GM21619 (cell line): ENCODE measurements around the gene PLPPR1.
"Not testable (repeated sequence)": the region's sequence is repeated elsewhere in the genome, so short reads cannot be mapped to it uniquely, and the experiment has no call there.

Experiments used
- ATAC-seq: cut with Tn5 transposase; IDR thresholded peaks from one replicate; pipeline ENCODE4 v1.9.1; 2021; ENCODE audit not compliant: unreplicated experiment

The PLPPR1 gene

DNA sequence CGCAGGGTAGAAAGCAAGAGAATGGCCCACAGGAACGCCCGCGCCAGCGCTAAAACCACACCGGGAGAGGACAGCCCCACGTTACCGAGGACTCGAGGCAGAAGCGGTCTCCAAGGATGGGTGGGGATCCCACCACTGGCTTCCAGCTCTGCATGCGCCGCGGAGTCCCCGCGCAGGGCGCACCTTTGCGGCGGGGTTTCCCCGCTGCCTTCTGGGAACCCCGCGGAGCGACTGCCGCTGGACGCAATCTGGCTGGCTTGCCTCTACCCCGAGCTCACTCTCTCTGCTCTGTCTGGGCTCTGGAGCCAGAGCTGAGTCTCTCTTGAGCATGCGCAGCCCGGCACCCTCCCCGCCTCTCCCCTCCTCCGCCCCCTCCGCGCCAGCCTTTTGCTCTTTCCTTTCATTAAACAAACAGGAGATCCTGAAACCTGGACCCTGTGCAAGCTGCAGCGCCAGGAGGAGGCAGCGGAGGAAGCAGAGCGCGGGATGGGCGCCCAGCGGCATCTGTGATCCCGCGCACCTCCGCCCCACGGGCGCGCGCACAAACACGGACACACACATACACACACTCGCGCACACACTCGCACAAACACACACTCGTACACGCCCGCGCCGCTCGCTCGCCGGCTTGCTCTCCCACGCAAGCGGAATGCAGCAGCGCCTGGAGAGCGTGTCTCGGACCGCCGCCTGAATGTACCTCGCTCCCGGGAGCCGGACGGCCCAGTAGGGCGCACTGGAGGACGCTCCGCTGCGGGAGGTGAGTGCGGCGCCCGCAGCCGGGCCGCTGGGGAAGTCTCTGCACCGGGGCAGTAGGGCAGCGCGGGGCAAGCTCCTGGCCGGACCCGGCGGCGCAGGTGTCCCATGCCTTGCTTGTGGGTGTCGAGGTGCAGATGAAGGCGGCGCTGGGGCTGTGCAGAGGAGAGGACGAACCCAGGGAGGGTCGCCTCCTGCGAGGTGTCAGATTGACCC, at the start of gene PLPPR1:
TSS of gene PLPPR1 (plus strand) at position 382 of the 969 bp plus-strand sequence.
- ATAC-seq = no peak

DNA sequence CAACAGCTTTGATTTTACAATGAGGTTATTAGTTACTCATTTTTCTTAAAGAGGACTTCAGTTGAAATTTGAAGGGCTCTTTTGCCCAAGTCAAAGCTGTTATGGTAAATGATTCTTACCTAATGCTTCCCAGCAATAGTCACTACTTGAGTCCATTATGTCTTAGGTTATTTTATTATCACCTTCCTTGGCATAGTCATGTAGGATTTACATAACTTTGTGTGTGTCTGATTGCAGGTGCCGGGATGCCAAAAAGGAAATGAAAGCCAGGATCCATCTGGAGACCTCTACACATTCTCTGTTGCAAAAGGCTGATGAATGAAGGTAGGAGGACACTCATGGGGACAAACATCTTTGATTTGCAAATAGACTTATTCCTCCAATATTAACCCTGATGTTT, 38.8 kb upstream of the PLPPR1 start:
- ATAC-seq = no peak

DNA sequence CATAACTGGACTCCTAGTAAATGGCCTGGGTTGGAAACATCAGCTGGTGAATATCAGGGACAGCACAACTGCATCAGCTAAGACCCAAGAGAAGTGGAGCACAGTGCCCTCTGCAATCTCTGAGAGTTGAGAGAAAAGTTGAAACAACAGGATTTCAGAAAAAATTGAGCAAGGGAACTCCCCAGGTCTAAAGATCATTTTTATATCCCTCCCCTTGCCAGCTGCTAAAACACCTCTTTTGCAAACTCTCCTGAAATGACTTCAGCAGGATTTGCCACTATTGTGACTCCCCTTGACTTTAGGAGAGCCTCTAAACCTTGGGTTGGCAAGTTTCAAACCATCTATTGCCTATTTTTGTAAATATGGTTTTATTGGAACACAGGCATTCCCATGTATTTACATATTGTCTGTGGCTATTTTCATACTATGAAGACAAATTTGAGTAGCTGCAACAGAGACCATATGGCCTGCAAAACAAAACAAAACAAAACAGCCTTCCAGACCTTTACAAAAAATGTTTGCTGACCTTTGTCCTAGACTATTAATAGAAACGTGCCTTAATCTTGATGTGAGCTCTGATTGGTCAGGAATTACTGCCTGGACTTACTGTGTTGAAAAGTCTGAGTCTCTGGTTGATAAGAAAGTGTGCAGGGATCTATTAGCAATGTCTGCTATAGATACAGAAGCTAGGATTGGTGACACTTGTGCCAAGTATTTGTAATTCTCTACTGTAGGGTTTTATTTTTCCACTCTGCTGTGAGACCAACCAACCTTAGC, 37.7 kb upstream of the PLPPR1 start:
- ATAC-seq = no peak

DNA sequence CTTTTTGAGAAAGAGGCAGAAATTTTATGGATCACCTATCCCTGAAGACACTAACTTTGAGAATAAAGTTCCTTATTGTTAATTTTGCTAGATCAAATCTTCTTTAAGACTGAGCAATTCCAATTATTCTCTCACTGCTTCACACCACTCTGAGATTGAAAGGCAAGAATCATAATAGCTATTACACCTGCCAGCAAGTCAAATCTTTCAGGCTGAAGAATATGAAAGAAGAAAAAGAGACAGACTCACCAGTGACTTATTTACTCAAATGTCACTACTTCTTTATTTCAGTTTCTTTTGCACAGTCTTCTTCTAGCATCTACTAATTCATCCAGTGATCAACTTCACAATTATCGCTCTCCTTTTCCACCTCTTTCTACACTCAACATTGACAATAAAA, 35.9 kb upstream of the PLPPR1 start:
- ATAC-seq = no peak

DNA sequence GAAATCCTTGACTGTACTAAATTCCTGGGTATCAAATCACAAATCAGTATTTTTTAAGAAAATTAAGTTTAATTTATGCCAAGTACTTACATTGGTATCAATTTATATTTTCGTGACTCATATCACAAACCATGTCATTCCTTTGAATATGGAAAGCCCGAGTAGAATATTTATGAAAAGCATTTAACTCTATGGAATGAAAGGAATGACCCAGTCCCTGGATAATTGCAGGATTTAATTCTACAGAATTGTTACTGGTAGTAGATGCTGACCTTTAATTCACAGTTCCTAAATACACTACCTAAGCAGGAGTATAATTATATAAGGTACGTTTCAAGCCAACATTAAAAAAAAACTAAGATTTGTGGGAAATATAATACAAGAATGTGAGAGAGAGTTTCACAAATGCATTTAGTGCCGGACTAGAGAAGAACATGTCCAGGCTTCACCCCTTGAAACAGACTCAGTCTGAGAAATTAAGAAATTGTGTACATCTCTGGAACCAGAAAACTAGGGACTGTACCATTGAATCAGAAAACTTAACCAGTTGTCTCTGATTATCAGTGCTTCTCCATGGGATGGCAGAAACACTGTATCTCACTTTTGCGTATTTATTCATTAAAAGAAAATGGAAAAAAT, 28.5 kb upstream of the PLPPR1 start:
- ATAC-seq = no peak

DNA sequence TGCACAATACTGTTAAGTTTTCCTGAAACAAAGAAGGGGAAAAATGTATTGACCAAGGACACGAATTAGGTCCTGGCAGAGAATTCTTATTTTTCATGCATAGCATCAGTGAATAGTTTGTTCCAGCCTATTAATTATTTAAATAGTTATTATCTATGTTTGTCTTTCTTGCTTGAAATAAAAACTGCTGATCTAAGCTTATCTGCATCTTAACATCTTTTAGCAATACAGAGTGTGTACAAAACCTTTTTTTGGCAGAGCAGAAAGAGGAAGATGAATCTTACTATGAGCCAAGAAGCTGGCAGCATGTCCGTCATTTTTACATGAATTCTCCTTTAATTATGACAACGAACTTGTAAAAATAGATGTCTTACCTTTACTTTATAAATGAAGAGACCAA, 23.3 kb upstream of the PLPPR1 start:
- no peak for ATAC-seq

DNA sequence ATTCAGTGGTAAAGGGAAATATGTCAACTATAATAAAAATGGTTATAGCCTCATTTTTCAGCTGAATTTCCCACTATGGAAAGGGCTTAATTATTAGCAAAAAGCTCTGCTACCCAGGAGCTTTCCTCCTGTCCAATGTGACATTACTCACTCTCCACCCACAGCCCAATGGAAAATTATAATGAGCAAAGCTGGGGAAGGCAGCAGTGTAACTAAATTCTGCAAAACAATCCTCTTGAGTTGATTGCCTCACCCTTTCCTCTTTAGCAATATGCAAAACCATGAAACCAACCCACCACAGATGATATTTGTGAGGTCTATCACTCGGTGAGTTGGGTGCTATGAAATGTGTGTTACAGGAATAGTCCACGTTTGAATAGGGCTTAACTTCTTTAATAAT, 14.0 kb upstream of the PLPPR1 start:
- ATAC-seq = no peak

DNA sequence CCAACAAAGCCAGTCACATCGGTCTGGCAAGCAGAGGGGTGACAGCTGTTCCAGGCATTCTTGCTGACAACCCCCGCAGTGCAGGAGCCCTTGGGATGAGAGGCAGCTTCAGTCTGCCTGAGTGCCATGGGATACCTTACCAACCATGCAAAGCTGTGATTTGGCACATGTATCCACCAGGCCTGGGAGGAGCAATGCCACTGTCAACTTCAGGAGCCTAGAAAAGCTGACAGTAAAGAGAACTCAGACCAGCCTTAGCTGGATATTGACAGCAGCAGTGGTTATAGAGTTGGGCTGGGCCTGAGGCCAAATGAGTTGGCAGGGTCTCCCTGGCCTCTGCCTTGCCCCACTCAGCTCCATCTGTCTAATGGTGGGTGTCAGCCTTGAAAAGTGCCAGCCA, 10.1 kb upstream of the PLPPR1 start:
- ATAC-seq = no peak

DNA sequence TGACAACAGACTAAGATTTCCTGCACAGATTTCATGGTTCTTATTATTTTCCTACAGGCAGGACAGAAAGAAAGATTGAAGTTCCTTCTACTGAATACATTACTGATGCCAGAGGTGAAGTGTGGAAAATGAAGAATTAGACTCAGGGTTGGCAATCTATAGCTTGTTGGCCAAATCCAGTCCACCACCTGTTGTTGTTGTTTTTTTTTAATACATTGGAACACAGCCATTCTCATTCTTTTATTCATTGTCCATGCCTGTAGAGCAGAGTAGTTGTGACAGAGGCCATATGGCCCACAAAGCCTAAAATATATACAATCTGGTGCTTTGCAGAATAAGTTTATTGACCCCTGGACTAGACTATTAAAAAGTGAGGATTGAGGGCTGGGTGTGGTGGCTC, 5.8 kb upstream of the PLPPR1 start:
- ATAC-seq = no peak

DNA sequence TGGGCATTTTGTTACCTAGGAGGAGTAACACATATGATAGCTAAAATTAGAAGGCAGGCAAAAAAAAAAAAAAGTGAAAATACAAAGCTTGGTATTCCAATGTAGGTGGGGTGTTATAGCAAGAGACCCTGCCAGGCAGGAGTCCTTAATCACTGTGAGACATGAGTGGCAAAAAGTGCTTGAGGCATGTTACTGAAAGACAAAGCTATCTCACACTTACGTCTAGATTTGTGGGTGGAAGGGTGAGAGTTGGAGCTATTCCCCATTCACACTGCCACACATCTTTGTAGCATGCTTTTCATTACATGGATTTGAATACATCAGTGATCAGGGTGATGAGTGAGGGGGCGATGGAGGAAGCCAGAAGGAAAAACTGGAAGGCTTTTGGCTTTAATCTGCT, 2.6 kb upstream of the PLPPR1 start:
- ATAC-seq = no peak

DNA sequence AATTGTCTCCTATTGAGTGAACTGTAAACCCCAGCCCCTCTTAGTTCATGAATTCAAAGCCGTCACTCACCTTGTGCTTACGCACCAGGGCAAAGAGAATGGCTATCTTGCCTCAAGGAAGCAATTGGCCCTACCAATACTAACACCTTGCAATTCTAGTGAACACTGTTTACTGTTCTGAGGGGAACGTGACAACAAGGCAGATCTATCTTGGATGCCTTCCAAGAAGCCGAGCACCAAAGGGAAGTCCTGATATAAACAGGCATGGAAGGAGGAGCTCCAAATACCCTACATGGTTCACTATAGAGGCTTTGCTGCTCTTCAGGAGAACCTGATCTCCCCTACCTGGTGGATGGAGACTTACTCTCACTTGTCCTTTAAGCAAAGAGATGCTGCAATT, 1.7 kb upstream of the PLPPR1 start:
- no peak for ATAC-seq

DNA sequence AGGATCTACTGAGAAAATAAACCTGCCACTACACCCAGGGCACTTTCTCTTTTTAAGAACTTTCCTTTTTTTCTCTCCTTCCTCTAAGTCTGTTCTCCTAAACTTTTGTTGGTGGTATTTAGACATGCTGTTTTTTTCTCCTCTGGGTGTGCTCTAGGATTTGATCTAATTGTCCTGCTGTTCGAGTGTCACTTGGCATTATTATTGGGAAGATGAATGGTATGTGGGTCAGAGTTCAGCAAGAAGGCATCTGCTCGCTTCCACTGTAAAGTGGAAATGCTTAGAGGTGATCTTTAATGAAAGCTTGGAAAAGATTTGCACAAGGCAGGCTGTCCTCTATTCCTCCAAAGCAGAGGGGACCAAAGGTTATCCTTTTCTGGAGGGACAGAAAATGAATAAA, 1.3 kb upstream of the PLPPR1 start:
- no peak for ATAC-seq

DNA sequence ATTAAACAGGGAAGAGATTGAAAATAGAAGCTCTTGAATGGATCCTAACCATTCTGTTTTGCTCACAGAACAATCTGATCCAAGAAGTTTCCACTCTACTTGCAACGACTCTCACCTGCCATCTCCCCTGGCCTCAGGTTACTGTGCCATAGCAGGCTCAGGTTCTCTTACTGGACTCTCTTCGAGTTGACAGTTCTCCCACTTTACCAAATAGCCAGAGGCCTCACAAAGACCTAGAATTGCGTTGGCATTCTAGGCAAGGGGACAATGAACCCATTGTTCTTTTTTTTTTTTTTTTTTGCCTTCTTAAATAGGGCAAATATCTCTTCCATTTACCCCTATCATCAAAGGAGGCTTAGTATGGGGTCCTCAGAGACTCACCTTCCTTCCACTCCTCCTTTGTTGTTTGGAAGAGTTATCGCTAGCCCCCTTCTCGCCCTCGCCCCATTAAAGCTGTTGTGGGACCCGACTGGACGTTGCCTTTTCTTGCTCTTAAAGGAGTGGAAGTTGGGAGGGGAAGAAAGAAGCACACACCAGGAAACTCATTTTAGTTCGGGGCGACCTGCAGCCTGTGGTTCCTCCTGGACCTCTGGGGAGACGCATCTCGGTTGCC, 688 bp upstream of the PLPPR1 start:
- no peak for ATAC-seq

DNA sequence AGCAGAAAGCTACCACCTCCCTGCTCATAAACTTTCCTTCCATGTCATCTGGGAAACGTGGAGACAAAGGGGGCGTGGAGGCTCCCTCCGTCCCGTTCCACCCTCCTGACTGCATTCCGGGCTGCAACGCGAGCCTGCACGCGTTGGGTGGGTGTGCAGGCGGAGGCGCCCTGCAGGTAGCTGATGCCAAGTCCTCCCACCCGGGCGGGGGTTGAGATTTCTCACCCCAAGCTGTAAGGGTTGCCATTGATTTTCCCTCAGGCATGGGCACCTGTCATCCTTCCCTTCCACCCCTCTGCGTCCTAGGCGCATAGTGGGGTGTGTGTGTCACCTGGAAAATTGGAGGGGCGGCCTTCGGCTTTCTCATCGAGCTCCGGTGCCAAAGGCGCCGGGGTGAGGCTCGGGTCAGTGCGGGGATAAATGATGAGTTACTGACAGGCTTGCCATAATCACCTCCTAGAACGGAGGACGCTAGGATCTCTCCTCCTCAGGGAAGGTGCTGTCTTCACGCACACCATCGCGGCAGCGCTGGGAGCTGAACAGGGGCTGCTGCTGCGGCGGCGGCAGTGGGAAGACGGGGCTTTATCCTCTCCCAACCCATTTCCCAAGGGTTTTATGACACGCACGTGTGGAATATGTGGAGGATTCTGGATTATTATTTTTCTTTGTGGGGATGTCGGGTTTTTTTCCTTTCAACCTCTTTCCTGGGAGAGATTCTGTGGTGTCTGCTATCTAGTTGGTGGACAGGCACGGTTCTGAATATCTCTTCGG, 973 bp downstream of the PLPPR1 start:
- ATAC-seq = no peak

DNA sequence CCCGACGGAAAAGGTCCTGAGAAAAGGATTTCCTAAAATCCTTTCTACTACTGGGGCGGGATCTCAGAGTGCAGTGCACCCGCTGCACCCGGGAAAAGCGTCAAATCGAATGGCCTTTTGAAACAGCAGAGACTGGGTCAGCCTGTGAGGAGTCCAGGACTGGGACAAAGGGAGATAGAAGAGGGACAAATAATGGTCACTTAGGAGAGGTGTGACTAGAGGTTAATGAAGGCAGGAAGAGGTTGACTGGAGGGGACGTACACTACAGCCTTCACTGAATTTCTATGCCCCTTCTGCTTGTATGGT, 1.5 kb downstream of the PLPPR1 start:
- ATAC-seq = no peak

DNA sequence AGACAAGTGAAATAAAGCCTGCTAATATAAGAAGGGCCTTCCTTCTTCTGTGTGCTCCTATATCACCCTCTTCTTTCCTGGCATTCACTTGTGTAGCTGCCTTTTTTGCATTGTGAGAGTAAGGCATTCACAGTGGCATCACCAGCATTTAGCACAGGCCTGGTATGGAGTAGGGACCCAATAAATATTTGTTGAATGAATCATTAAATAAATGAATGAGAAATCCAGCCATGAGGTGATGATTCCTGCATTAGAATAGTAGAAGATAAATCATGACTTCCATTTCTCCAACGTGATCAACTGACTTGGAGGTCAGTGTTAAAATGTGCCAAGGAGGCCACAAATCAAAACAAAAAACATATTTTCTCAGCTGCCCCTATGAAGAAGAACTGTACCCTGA, 3.9 kb downstream of the PLPPR1 start:
- ATAC-seq = no peak

DNA sequence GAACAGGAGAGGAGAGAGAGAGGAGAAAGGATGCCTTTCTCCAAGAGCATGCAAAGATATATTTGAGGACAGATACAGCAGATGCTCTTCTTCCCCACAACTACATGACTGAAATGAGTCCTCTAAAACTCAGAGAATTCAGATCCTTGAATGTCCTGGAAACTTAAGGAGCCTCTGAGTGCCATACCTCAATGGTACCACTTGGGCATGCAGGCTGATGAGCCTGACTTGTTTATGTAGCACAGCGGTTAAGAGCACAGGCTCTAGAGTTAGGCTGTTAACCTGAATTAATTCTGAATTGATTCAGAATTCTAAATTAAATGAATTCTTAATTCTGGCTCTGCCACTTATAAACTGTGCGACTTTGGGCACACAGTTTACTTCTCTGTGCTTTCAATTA, 5.7 kb downstream of the PLPPR1 start:
- ATAC-seq = no peak

DNA sequence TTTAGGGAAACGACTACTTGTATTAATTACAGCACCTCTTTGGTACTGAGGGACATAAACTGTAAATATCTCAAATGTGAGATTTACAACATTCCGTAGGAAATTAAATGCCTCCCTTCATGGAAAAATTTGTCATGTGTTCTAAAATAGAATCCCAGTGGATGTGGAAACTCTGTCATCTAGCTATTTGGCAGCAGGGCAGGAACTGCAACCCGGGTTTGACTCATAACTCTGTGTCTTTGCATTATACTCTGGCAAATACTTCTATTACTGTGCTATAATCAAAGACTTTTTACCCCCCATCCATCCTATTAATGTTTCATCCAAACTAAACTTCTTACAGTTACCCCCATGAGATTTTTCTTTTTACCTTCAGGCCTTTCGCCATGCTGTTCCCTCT, 6.6 kb downstream of the PLPPR1 start:
- no peak for ATAC-seq

DNA sequence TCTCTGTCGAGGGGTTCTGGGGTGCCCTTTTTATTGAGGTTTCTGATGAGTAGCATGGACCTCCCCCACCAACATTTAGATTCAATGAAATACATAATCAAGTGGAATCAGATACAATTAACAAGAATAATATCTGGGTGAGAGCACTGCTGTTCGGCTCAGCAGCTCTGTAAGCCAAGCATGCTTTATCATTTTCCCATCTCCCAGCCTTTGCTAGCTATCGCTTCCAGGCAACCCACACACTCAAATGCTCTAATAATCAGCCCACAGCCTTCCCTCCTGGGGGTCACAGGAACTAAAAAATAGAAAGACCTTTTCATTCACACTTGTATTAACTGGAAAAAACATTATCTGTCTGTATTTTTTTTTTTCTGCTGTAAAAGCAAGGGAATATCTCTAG, 8.9 kb downstream of the PLPPR1 start:
- ATAC-seq = no peak

DNA sequence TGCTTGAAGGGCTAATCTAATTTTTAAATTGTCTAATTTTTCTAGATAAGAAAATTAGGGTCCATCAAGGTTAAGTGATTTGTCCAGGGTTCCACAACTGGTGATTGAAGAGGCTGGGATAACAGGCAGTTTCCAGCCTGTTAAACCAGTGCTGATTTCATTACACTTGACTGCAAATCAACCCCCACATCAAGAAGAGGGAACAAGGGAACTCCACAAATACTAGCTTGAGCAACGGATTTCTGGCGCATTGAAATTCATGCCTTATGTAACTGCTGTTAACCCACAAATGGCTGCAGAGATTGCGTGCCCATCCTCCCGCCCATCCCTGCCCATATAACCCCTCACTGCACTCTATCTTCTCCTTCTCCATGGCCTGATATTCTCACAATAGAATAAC, 10.0 kb downstream of the PLPPR1 start:
- no peak for ATAC-seq

DNA sequence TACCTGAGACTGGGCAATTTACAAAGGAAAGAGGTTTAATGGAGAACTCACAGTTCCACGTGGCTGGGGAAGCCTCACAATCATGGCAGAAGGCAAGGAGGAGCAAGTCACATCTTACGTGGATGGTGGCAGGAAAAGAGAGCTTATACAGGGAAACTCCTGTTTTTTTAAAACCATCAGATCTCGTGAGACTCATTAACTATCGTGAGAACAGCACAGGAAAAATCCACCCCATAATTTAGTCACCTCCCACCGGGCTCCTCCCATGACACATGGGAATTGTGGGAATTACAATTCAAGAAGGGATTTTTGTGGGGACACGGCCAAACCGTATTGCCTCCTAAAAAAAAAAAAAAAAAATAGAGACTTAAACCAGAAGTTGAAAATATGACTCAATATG, 11.1 kb downstream of the PLPPR1 start:
- ATAC-seq = not testable (repeated sequence)
